Measurements from ENCODE around the gene ITGAE.
"Not testable (repeated sequence)": the region's sequence is repeated elsewhere in the genome, so short reads cannot be mapped to it uniquely, and the experiment has no call there.

ITGAE gene

GRCh38 chr17:3728099-3728498 lies 72.9 kb downstream of the ITGAE start:
- DNase-seq (ENCODE audit: low spot score) = not testable (repeated sequence)

- no peak for DNase-seq (ENCODE audit: low spot score)
Measured at GRCh38 chr17:3727041-3727440, 73.9 kb downstream of the ITGAE start.

- DNase-seq (ENCODE audit: low spot score) = no peak
Measured at GRCh38 chr17:3724378-3725077, 76.5 kb downstream of the ITGAE start.

GRCh38 chr17:3723556-3724377 lies 77.2 kb downstream of the ITGAE start, which contains the start of gene HASPIN:
TSS of gene HASPIN (plus strand) at chr17:3723903. CDS start at chr17:3723936, 33 bp downstream.
- peak; percentile 91 for DNase-seq (ENCODE audit: low spot score)

GRCh38 chr17:3723188-3723555 lies 77.8 kb downstream of the ITGAE start:
- no peak for DNase-seq (ENCODE audit: low spot score)

- DNase-seq (ENCODE audit: low spot score) = no peak
Measured at GRCh38 chr17:3722716-3723115, 78.3 kb downstream of the ITGAE start.

GRCh38 chr17:3719265-3719664 lies 81.7 kb downstream of the ITGAE start:
- DNase-seq (ENCODE audit: low spot score) = no peak

GRCh38 chr17:3718201-3718600 lies 82.8 kb downstream of the ITGAE start:
- no peak for DNase-seq (ENCODE audit: low spot score)

GRCh38 chr17:3715296-3715695 lies 85.7 kb downstream of the ITGAE start:
- no peak for DNase-seq (ENCODE audit: low spot score)

- DNase-seq (ENCODE audit: low spot score) = no peak
Measured at GRCh38 chr17:3712811-3713463, 88.1 kb downstream of the ITGAE start.

GRCh38 chr17:3710951-3711383 lies 90.0 kb downstream of the ITGAE start:
- DNase-seq (ENCODE audit: low spot score) = no peak

GRCh38 chr17:3708366-3708765 lies 92.6 kb downstream of the ITGAE start:
- no peak for DNase-seq (ENCODE audit: low spot score)

- not testable (repeated sequence) for DNase-seq (ENCODE audit: low spot score)
Measured at GRCh38 chr17:3705718-3705984, 95.3 kb downstream of the ITGAE start.

GRCh38 chr17:3704931-3705717 lies 95.9 kb downstream of the ITGAE start:
- DNase-seq (ENCODE audit: low spot score) = no peak

- not testable (repeated sequence) for DNase-seq (ENCODE audit: low spot score)
Measured at GRCh38 chr17:3702041-3702539, 98.9 kb downstream of the ITGAE start.

- DNase-seq (ENCODE audit: low spot score) = no peak
Measured at GRCh38 chr17:3699951-3700350, 101.0 kb downstream of the ITGAE start.

GRCh38 chr17:3698139-3698538 lies 102.8 kb downstream of the ITGAE start:
- no peak for DNase-seq (ENCODE audit: low spot score)

GRCh38 chr17:3697103-3697476 lies 103.9 kb downstream of the ITGAE start:
- DNase-seq (ENCODE audit: low spot score) = no peak

GRCh38 chr17:3695723-3696411 lies 105.1 kb downstream of the ITGAE start, which contains the start of gene P2RX5:
TSS of gene P2RX5 (minus strand) at chr17:3696155. CDS start at chr17:3696005, 150 bp downstream.
- peak; percentile 34 for DNase-seq (ENCODE audit: low spot score)

GRCh38 chr17:3695129-3695722 lies 105.8 kb downstream of the ITGAE start:
- peak; percentile 26 for DNase-seq (ENCODE audit: low spot score)

- DNase-seq (ENCODE audit: low spot score) = no peak
Measured at GRCh38 chr17:3693829-3694231, 107.2 kb downstream of the ITGAE start.

Measured in LoVo (cell line).